ENCODE results near the gene PATL2. TPM values are rescaled to one million over a fixed set of nuclear protein-coding genes. Genes with fewer than 3 reads are reported as not detected.

Gene PATL2
- total RNA-seq, 1 donor from 2014 or later: 2.6 TPM

- Histone ChIP-seq H3K4me3 (ENCODE audit: low read length in 3 of 3) (no peak overlapping the region), H3K36me3 (ENCODE audit: control insufficient read depth in 3 of 3, insufficient read depth in 3 of 3, low read length in 3 of 3) (peaks cover 3 to 47% (median 46%) of the 10 kb centered on the region in 3 donors), H3K4me1 (ENCODE audit: control insufficient read depth in 3 of 3, insufficient read depth in 3 of 3, low read length in 3 of 3) (peaks cover 6 to 13% (median 13%) of the 10 kb centered on the region in 3 donors), H3K9me3 (ENCODE audit: control insufficient read depth in 3 of 3, low read length in 3 of 3) (no peaks in the 10 kb centered on the region), H3K9ac (ENCODE audit: low read depth in 1 of 3, low read length in 3 of 3) (no peak overlapping the region), H3K27me3 (ENCODE audit: control insufficient read depth in 3 of 3, insufficient read depth in 3 of 3, low read length in 3 of 3) (no peaks in the 10 kb centered on the region), H3K27ac (ENCODE audit: low read depth, low read length) (peak overlapping the region; percentile 58)
Observed at GRCh38 chr15:44657378-44657777, 53.7 kb downstream of the PATL2 start.

GRCh38 chr15:44656913-44657312 lies 54.2 kb downstream of the PATL2 start:
- H3K36me3 ChIP-seq (ENCODE audit: control insufficient read depth in 3 of 3, insufficient read depth in 3 of 3, low read length in 3 of 3): peaks cover 3 to 51% (median 51%) of the 10 kb centered on the region in 3 donors
- no peak overlapping the region for H3K9ac ChIP-seq (ENCODE audit: low read depth in 1 of 3, low read length in 3 of 3)
- H3K4me3 ChIP-seq (ENCODE audit: low read length in 3 of 3): no peak overlapping the region
- no peaks in the 10 kb centered on the region for H3K27me3 ChIP-seq (ENCODE audit: control insufficient read depth in 3 of 3, insufficient read depth in 3 of 3, low read length in 3 of 3)
- H3K4me1 ChIP-seq (ENCODE audit: control insufficient read depth in 3 of 3, insufficient read depth in 3 of 3, low read length in 3 of 3): peaks cover 2 to 10% (median 9%) of the 10 kb centered on the region in 3 donors
- no peaks in the 10 kb centered on the region for H3K9me3 ChIP-seq (ENCODE audit: control insufficient read depth in 3 of 3, low read length in 3 of 3)
- H3K27ac ChIP-seq (ENCODE audit: low read depth, low read length): peak overlapping the region; percentile 58

GRCh38 chr15:44656298-44656697 lies 54.8 kb downstream of the PATL2 start:
- Histone ChIP-seq H3K4me3 (ENCODE audit: low read length in 3 of 3) (no peak overlapping the region), H3K9ac (ENCODE audit: low read depth in 1 of 3, low read length in 3 of 3) (no peak overlapping the region), H3K4me1 (ENCODE audit: control insufficient read depth in 3 of 3, insufficient read depth in 3 of 3, low read length in 3 of 3) (peaks cover 0 to 9% (median 7%) of the 10 kb centered on the region in 3 donors), H3K36me3 (ENCODE audit: control insufficient read depth in 3 of 3, insufficient read depth in 3 of 3, low read length in 3 of 3) (peaks cover 9 to 56% (median 56%) of the 10 kb centered on the region in 3 donors), H3K27me3 (ENCODE audit: control insufficient read depth in 3 of 3, insufficient read depth in 3 of 3, low read length in 3 of 3) (no peaks in the 10 kb centered on the region), H3K27ac (ENCODE audit: low read depth, low read length) (peak overlapping the region; percentile 58), H3K9me3 (ENCODE audit: control insufficient read depth in 3 of 3, low read length in 3 of 3) (no peaks in the 10 kb centered on the region)

GRCh38 chr15:44654858-44655257 lies 56.3 kb downstream of the PATL2 start:
- Histone ChIP-seq H3K9ac (ENCODE audit: low read depth in 1 of 3, low read length in 3 of 3) (no peak overlapping the region), H3K27me3 (ENCODE audit: control insufficient read depth in 3 of 3, insufficient read depth in 3 of 3, low read length in 3 of 3) (no peaks in the 10 kb centered on the region), H3K4me3 (ENCODE audit: low read length in 3 of 3) (no peak overlapping the region), H3K36me3 (ENCODE audit: control insufficient read depth in 3 of 3, insufficient read depth in 3 of 3, low read length in 3 of 3) (peaks cover 10 to 64% (median 59%) of the 10 kb centered on the region in 3 donors), H3K4me1 (ENCODE audit: control insufficient read depth in 3 of 3, insufficient read depth in 3 of 3, low read length in 3 of 3) (peaks cover 0 to 9% (median 7%) of the 10 kb centered on the region in 3 donors), H3K9me3 (ENCODE audit: control insufficient read depth in 3 of 3, low read length in 3 of 3) (no peaks in the 10 kb centered on the region), H3K27ac (ENCODE audit: low read depth, low read length) (no peak overlapping the region)

GRCh38 chr15:44647637-44648036 lies 63.5 kb downstream of the PATL2 start:
- no peak overlapping the region for H3K4me3 ChIP-seq (ENCODE audit: low read length in 3 of 3)
- H3K9me3 ChIP-seq (ENCODE audit: control insufficient read depth in 3 of 3, low read length in 3 of 3): no peaks in the 10 kb centered on the region
- no peak overlapping the region for H3K27ac ChIP-seq (ENCODE audit: low read depth, low read length)
- H3K9ac ChIP-seq (ENCODE audit: low read depth in 1 of 3, low read length in 3 of 3): no peak overlapping the region
- H3K36me3 ChIP-seq (ENCODE audit: control insufficient read depth in 3 of 3, insufficient read depth in 3 of 3, low read length in 3 of 3): peaks cover 15 to 52% (median 35%) of the 10 kb centered on the region in 3 donors
- H3K4me1 ChIP-seq (ENCODE audit: control insufficient read depth in 3 of 3, insufficient read depth in 3 of 3, low read length in 3 of 3): no peaks in the 10 kb centered on the region
- no peaks in the 10 kb centered on the region for H3K27me3 ChIP-seq (ENCODE audit: control insufficient read depth in 3 of 3, insufficient read depth in 3 of 3, low read length in 3 of 3)

GRCh38 chr15:44647036-44647435 lies 64.1 kb downstream of the PATL2 start:
- Histone ChIP-seq H3K4me3 (ENCODE audit: low read length in 3 of 3) (no peak overlapping the region), H3K27me3 (ENCODE audit: control insufficient read depth in 3 of 3, insufficient read depth in 3 of 3, low read length in 3 of 3) (no peaks in the 10 kb centered on the region), H3K9ac (ENCODE audit: low read depth in 1 of 3, low read length in 3 of 3) (no peak overlapping the region), H3K9me3 (ENCODE audit: control insufficient read depth in 3 of 3, low read length in 3 of 3) (no peaks in the 10 kb centered on the region), H3K4me1 (ENCODE audit: control insufficient read depth in 3 of 3, insufficient read depth in 3 of 3, low read length in 3 of 3) (no peaks in the 10 kb centered on the region), H3K27ac (ENCODE audit: low read depth, low read length) (no peak overlapping the region), H3K36me3 (ENCODE audit: control insufficient read depth in 3 of 3, insufficient read depth in 3 of 3, low read length in 3 of 3) (peaks cover 15 to 48% (median 28%) of the 10 kb centered on the region in 3 donors)

- H3K27ac ChIP-seq (ENCODE audit: low read depth, low read length): no peak overlapping the region
- H3K9me3 ChIP-seq (ENCODE audit: control insufficient read depth in 3 of 3, low read length in 3 of 3): no peaks in the 10 kb centered on the region
- no peaks in the 10 kb centered on the region for H3K27me3 ChIP-seq (ENCODE audit: control insufficient read depth in 3 of 3, insufficient read depth in 3 of 3, low read length in 3 of 3)
- H3K36me3 ChIP-seq (ENCODE audit: control insufficient read depth in 3 of 3, insufficient read depth in 3 of 3, low read length in 3 of 3): peaks cover 11 to 43% (median 24%) of the 10 kb centered on the region in 3 donors
- H3K9ac ChIP-seq (ENCODE audit: low read depth in 1 of 3, low read length in 3 of 3): no peak overlapping the region
- H3K4me1 ChIP-seq (ENCODE audit: control insufficient read depth in 3 of 3, insufficient read depth in 3 of 3, low read length in 3 of 3): no peaks in the 10 kb centered on the region
- no peak overlapping the region for H3K4me3 ChIP-seq (ENCODE audit: low read length in 3 of 3)
Observed at GRCh38 chr15:44646460-44646859, 64.7 kb downstream of the PATL2 start.

GRCh38 chr15:44641651-44642050 lies 69.5 kb downstream of the PATL2 start:
- H3K4me3 ChIP-seq (ENCODE audit: low read length in 3 of 3): no peak overlapping the region
- no peak overlapping the region for H3K9ac ChIP-seq (ENCODE audit: low read depth in 1 of 3, low read length in 3 of 3)
- H3K4me1 ChIP-seq (ENCODE audit: control insufficient read depth in 3 of 3, insufficient read depth in 3 of 3, low read length in 3 of 3): no peaks in the 10 kb centered on the region
- no peaks in the 10 kb centered on the region for H3K9me3 ChIP-seq (ENCODE audit: control insufficient read depth in 3 of 3, low read length in 3 of 3)
- peaks cover 6 to 16% (median 11%) of the 10 kb centered on the region in 3 donors for H3K36me3 ChIP-seq (ENCODE audit: control insufficient read depth in 3 of 3, insufficient read depth in 3 of 3, low read length in 3 of 3)
- H3K27ac ChIP-seq (ENCODE audit: low read depth, low read length): no peak overlapping the region
- no peaks in the 10 kb centered on the region for H3K27me3 ChIP-seq (ENCODE audit: control insufficient read depth in 3 of 3, insufficient read depth in 3 of 3, low read length in 3 of 3)

GRCh38 chr15:44636976-44637375 lies 74.1 kb downstream of the PATL2 start:
- no peak overlapping the region for H3K9ac ChIP-seq (ENCODE audit: low read depth in 1 of 3, low read length in 3 of 3)
- no peaks in the 10 kb centered on the region for H3K9me3 ChIP-seq (ENCODE audit: control insufficient read depth in 3 of 3, low read length in 3 of 3)
- peaks cover 8 to 27% (median 23%) of the 10 kb centered on the region in 3 donors for H3K36me3 ChIP-seq (ENCODE audit: control insufficient read depth in 3 of 3, insufficient read depth in 3 of 3, low read length in 3 of 3)
- H3K27me3 ChIP-seq (ENCODE audit: control insufficient read depth in 3 of 3, insufficient read depth in 3 of 3, low read length in 3 of 3): no peaks in the 10 kb centered on the region
- H3K4me1 ChIP-seq (ENCODE audit: control insufficient read depth in 3 of 3, insufficient read depth in 3 of 3, low read length in 3 of 3): no peaks in the 10 kb centered on the region
- H3K4me3 ChIP-seq (ENCODE audit: low read length in 3 of 3): no peak overlapping the region
- no peak overlapping the region for H3K27ac ChIP-seq (ENCODE audit: low read depth, low read length)

- Histone ChIP-seq H3K9ac (ENCODE audit: low read depth in 1 of 3, low read length in 3 of 3) (no peak overlapping the region), H3K4me1 (ENCODE audit: control insufficient read depth in 3 of 3, insufficient read depth in 3 of 3, low read length in 3 of 3) (no peaks in the 10 kb centered on the region), H3K4me3 (ENCODE audit: low read length in 3 of 3) (no peak overlapping the region), H3K9me3 (ENCODE audit: control insufficient read depth in 3 of 3, low read length in 3 of 3) (no peaks in the 10 kb centered on the region), H3K27ac (ENCODE audit: low read depth, low read length) (no peak overlapping the region), H3K27me3 (ENCODE audit: control insufficient read depth in 3 of 3, insufficient read depth in 3 of 3, low read length in 3 of 3) (no peaks in the 10 kb centered on the region), H3K36me3 (ENCODE audit: control insufficient read depth in 3 of 3, insufficient read depth in 3 of 3, low read length in 3 of 3) (peaks cover 14 to 45% (median 42%) of the 10 kb centered on the region in 3 donors)
Observed at GRCh38 chr15:44633603-44634002, 77.5 kb downstream of the PATL2 start.

All from skeletal muscle tissue (tissue), 4 donors.